HG03159 (cell line): ENCODE results near the gene TAF11L9.
"Not testable (repeated sequence)": the region's sequence is repeated elsewhere in the genome, so short reads cannot be mapped to it uniquely, and the experiment has no call there.

Source experiments
- ATAC-seq: cut with Tn5 transposase; IDR thresholded peaks from one replicate; pipeline ENCODE4 v1.9.1; 2021; ENCODE audit warnings: mild to moderate bottlenecking, moderate library complexity; ENCODE audit not compliant: unreplicated experiment

The TAF11L9 gene

GRCh38 chr5:17594255-17594654 lies at the start of gene TAF11L9:
Gene TAF11L9, minus strand, starts transcription at chr5:17594394.
- ATAC-seq, result not testable (repeated sequence)

- ATAC-seq, result no peak
Observed at GRCh38 chr5:17634160-17634559, 40.0 kb upstream of the TAF11L9 start, which contains the start of gene TAF11L14. Gene TAF11L14, plus strand, starts transcription at chr5:17634460.

- not testable (repeated sequence) for ATAC-seq
Observed at GRCh38 chr5:17631788-17632187, 37.6 kb upstream of the TAF11L9 start, which contains the start of gene TAF11L13. Gene TAF11L13, plus strand, starts transcription at chr5:17632088.

GRCh38 chr5:17625686-17626085 lies 31.5 kb upstream of the TAF11L9 start:
- no peak for ATAC-seq

- ATAC-seq, result no peak
Observed at GRCh38 chr5:17620627-17621026, 26.4 kb upstream of the TAF11L9 start.

- no peak for ATAC-seq
Observed at GRCh38 chr5:17619354-17619753, 25.2 kb upstream of the TAF11L9 start.

- ATAC-seq, result no peak
Observed at GRCh38 chr5:17614872-17615605, 20.8 kb upstream of the TAF11L9 start.

- ATAC-seq, result not testable (repeated sequence)
Observed at GRCh38 chr5:17610092-17610491, 15.9 kb upstream of the TAF11L9 start, which contains the start of gene TAF11L12. Gene TAF11L12, plus strand, starts transcription at chr5:17610392.

GRCh38 chr5:17607461-17607860 lies 13.3 kb upstream of the TAF11L9 start:
- not testable (repeated sequence) for ATAC-seq

- ATAC-seq, result no peak
Observed at GRCh38 chr5:17604951-17605350, 10.8 kb upstream of the TAF11L9 start.

- not testable (repeated sequence) for ATAC-seq
Observed at GRCh38 chr5:17603880-17604279, 9.7 kb upstream of the TAF11L9 start, which contains the start of gene TAF11L11. Gene TAF11L11, plus strand, starts transcription at chr5:17604183.

- ATAC-seq, result not testable (repeated sequence)
Observed at GRCh38 chr5:17597728-17598127, 3.5 kb upstream of the TAF11L9 start, which contains the start of gene TAF11L10. Gene TAF11L10, minus strand, starts transcription at chr5:17597828.

GRCh38 chr5:17590860-17591259 lies 3.3 kb downstream of the TAF11L9 start, which contains the start of gene TAF11L8:
Gene TAF11L8, minus strand, starts transcription at chr5:17590960.
- not testable (repeated sequence) for ATAC-seq

- not testable (repeated sequence) for ATAC-seq
Observed at GRCh38 chr5:17585658-17586057, 8.5 kb downstream of the TAF11L9 start, which contains the start of gene TAF11L7. Gene TAF11L7, minus strand, starts transcription at chr5:17585758.
